OCI-LY3 (cell line): ENCODE results near the gene FAM83B.

Experiments used
- EZH2phosphoT487 ChIP-seq: fragments of 200-600 bp; shearing (Covaris generic); IDR thresholded peaks from 2 replicates; pipeline ENCODE4 v1.6.1; 2018; ENCODE audit warnings: antibody characterized with exemption, mixed run types, low read depth
- TF ChIP-seq, protein P1 (sequence below): fragments of 200-600, 300-600 bp; sonication (generic); IDR thresholded peaks from 2 replicates; pipeline ENCODE4 v1.5.1; 2014; ENCODE audit warnings: antibody characterized with exemption, low read length, low read depth

DNA sequence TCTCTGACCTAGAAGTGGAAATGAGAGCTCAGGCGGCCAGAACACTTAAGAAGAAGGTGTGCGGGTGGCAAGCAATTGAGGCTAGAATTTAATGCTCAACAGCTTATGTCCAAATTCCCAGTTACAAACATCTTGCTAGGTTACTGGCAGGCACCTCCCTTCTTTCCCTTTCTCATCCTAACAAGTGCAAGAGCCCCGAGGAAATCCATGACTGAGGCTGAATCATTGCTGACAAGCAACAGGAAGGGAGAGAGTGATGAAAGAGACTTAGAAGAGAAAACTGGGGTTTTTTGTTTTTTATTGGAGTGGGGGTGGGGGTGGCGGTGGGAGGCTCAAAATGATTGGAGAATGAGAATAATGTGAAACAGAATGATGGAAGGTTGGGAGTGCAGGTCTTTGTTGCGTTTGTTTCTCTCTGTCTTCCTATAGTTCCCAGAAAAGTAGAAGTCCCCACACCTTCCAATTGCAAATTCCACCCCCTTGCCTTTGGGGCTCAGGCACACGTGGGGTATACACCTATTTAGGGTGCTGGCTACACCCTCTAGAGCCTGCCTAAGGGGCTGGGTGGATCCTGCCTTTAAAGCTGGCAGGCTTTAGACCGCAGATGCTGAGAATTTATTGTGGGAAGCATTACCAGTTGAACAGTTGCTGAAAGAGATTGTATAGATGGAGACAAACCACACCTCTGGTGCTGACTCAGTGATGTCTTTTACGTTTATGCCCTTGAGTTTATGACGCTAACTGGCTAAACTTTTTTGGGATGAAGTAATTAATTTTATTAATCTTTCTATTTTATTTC, 1.4 kb downstream of the FAM83B start:
- TF ChIP-seq, protein P1, sequence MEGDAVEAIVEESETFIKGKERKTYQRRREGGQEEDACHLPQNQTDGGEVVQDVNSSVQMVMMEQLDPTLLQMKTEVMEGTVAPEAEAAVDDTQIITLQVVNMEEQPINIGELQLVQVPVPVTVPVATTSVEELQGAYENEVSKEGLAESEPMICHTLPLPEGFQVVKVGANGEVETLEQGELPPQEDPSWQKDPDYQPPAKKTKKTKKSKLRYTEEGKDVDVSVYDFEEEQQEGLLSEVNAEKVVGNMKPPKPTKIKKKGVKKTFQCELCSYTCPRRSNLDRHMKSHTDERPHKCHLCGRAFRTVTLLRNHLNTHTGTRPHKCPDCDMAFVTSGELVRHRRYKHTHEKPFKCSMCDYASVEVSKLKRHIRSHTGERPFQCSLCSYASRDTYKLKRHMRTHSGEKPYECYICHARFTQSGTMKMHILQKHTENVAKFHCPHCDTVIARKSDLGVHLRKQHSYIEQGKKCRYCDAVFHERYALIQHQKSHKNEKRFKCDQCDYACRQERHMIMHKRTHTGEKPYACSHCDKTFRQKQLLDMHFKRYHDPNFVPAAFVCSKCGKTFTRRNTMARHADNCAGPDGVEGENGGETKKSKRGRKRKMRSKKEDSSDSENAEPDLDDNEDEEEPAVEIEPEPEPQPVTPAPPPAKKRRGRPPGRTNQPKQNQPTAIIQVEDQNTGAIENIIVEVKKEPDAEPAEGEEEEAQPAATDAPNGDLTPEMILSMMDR, result no peak
- no peak for TF ChIP-seq EZH2phosphoT487
